Subcutaneous abdominal adipose tissue (tissue), 5 donors: ENCODE results near the gene GPR33.
A peak's percentile ranks its signal among the peaks of the same experiment; 100 is the strongest.

Source experiments
- H3K27ac ChIP-seq: one replicate; pipeline ENCODE4 v1.7.0; 2013; ENCODE audit warnings: low read depth, mild to moderate bottlenecking, inconsistent platforms, low read length, moderate library complexity
- H3K27me3 ChIP-seq, 5 donors: one replicate each; pipeline ENCODE4 v1.7.0; 2013; ENCODE audit warnings: low read length in 5 of 5, inconsistent platforms in 1 of 5; ENCODE audit not compliant: control insufficient read depth in 5 of 5, insufficient read depth in 4 of 5
- H3K36me3 ChIP-seq, 5 donors: one replicate each; pipeline ENCODE4 v1.7.0; 2013; ENCODE audit warnings: low read length in 5 of 5; ENCODE audit not compliant: control insufficient read depth in 5 of 5, insufficient read depth in 5 of 5
- H3K4me1 ChIP-seq, 5 donors: one replicate each; pipeline ENCODE4 v1.7.0; 2013; ENCODE audit warnings: low read length in 5 of 5, mild to moderate bottlenecking in 3 of 5, moderate library complexity in 1 of 5; ENCODE audit not compliant: control insufficient read depth in 5 of 5, insufficient read depth in 5 of 5
- H3K4me3 ChIP-seq, 5 donors: one replicate each; pipeline ENCODE4 v1.7.0; 2013; ENCODE audit warnings: low read length in 5 of 5, low read depth in 1 of 5
- H3K9ac ChIP-seq, 5 donors: one replicate each; pipeline ENCODE4 v1.7.0; 2013; ENCODE audit warnings: low read length in 5 of 5, mild to moderate bottlenecking in 4 of 5, moderate library complexity in 3 of 5
- H3K9me3 ChIP-seq, 5 donors: one replicate each; pipeline ENCODE4 v1.7.0; 2013; ENCODE audit warnings: low read length in 5 of 5; ENCODE audit not compliant: control insufficient read depth in 5 of 5
- donor health status: healthy.
- donor health status: healthy.
- donor health status: healthy.
- donor health status: healthy.
- donor health status: healthy.

GPR33 gene

DNA sequence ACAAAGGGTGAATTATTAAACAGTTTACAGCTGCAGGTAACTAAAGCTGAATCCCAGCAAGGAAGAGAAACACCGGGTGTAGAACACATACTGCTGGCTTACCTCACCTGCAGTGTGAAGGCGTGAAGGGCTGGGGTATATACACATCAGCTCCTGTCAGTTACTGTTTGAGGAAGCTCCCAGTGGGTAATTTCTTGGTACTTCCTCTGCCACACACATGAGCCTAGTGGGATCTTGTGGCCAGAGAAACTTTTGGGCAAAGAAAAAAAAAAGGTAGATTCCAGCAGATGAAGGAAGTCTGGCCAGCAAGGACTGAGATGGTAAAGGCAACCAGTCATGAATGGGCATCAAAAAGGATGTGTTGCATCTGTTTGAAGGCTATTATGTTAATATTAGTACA lies 14.0 kb upstream of the GPR33 start:
- no peaks in the 10 kb centered on the region for H3K9me3 ChIP-seq
- H3K4me3 ChIP-seq: no peak overlapping the region
- peaks cover 3 to 18% (median 17%) of the 10 kb centered on the region in 5 donors for H3K4me1 ChIP-seq
- no peak overlapping the region for H3K9ac ChIP-seq
- H3K36me3 ChIP-seq: no peaks in the 10 kb centered on the region
- H3K27ac ChIP-seq: no peak overlapping the region
- no peaks in the 10 kb centered on the region for H3K27me3 ChIP-seq

DNA sequence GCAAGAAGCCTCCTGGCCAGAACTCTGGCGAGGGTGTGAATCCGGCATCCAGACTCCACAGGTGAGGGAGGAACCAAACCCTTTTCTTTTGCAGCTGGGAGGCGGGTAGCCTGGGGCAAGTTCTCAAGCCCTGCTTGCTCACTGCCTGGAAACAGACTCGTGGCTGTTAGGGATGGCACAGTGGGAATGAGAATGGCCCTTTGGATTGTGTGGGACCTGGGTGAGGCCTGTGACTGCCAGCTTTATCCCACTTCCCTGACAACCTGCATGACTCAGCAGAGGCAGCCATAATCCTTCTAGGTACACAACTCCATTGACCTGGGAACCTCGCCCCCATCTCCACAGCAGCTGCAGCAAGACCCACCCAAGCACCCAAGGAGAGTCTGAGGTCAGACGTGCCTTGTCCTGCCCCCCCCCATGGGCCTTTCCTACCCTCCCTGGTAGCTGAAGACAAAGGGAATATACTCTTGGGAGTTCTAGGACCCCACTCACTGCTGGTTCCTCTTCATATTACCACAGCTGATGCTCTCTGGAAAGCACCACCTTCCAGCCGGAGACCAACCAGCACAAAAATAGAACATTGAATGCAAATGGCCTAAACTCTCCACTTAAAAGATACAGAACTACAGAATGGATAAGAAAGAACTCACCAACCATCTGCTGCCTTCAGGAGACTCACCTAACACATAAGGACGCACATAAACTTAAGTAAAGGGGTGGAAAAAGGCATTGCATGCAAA lies 5.1 kb upstream of the GPR33 start:
- Histone ChIP-seq H3K4me3 (no peak overlapping the region), H3K27me3 (no peaks in the 10 kb centered on the region), H3K9me3 (no peaks in the 10 kb centered on the region), H3K36me3 (no peaks in the 10 kb centered on the region), H3K27ac (no peak overlapping the region), H3K9ac (no peak overlapping the region), H3K4me1 (no peaks in the 10 kb centered on the region)

DNA sequence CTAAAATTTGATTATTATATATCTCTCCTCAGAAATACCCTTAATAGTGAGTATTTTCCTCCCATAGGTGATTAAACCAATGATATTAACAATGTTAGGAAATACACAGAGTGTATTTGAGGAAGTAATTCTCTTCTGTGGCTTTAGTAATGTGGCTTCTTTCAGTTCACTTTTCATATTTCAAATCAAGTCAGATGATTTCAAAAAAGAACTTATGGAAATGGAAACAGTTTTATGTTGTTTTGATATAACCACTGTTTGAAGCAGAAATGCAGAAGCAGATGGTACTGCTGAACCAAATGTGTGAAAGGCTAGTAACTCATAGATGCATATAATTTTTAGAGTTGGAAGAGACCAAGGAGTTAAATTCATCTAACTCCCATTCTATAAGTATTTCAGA lies 1.9 kb upstream of the GPR33 start:
- Histone ChIP-seq H3K9ac (no peak overlapping the region), H3K27me3 (no peaks in the 10 kb centered on the region), H3K4me3 (no peak overlapping the region), H3K27ac (no peak overlapping the region), H3K4me1 (peaks cover 0 to 4% (median 0%) of the 10 kb centered on the region in 5 donors), H3K36me3 (no peaks in the 10 kb centered on the region), H3K9me3 (no peaks in the 10 kb centered on the region)

DNA sequence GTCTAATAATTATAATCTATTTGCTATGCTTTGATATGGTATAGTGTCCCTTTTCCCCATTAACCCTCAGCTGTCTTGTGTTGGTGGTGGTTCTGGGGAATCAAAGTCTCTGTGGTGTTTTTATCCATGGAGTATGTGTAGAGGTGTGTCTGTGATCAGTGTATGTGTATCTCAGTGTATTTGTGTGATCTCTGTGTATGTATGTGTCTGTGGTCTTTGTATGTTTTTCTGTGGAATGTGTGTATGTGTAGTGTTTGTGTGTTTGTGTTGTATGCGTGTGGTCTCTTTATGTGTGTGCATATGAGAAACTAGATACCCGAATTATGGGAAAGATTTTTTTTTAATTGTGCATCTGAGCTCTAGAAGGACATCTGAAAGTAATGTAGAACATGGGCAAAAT lies 1.1 kb downstream of the GPR33 start:
- H3K4me1 ChIP-seq: peaks cover 0 to 4% (median 0%) of the 10 kb centered on the region in 5 donors
- H3K27ac ChIP-seq: no peak overlapping the region
- H3K9me3 ChIP-seq: no peaks in the 10 kb centered on the region
- H3K36me3 ChIP-seq: no peaks in the 10 kb centered on the region
- H3K27me3 ChIP-seq: no peaks in the 10 kb centered on the region
- peak overlapping the region in 1 of 5 donors; percentile 22 for H3K9ac ChIP-seq
- H3K4me3 ChIP-seq: no peak overlapping the region

DNA sequence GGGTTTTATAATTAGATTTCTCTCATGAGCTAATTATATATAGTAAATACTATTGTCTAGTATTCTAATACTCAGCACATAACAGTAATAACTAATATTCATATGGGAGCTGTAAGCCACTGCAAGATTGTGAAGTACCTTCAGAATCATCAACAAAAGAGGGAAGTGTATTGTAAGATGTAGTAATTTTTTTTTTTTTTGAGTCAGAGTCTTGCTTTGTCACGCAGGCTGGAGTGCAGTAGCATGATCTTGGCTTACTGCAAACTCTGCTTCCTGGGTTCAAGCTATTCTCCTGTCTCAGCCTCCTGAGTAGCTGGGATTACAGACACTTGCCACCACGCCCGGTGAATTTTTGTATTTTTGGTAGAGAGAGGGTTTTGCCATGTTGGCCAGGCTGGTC lies 3.1 kb downstream of the GPR33 start:
- no peak overlapping the region for H3K27ac ChIP-seq

DNA sequence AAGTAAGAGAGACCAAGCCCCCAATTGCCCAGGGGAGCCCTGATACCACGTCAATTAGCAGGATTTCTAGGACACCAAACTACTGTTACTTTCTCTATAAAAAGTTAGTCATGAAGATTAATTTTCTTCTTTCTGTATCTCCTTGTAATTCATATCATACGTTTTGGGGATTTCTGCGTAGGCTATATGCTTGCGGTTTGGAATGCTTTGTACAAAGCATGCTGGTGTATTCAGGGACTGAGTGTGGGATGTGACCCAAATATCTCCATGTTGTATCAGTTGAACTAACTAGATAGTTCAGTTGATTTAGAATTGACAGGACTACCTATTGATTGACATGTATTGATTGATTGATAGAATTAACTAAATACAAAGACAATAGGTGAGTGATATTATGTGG lies 7.7 kb downstream of the GPR33 start:
- no peaks in the 10 kb centered on the region for H3K27me3 ChIP-seq
- H3K27ac ChIP-seq: no peak overlapping the region
- no peak overlapping the region for H3K9ac ChIP-seq

More for the DNA sequence above, 3.1 kb downstream of the GPR33 start:
- peaks cover 0 to 4% (median 0%) of the 10 kb centered on the region in 5 donors for H3K4me1 ChIP-seq
- no peaks in the 10 kb centered on the region for H3K27me3 ChIP-seq
- H3K36me3 ChIP-seq: no peaks in the 10 kb centered on the region
- no peak overlapping the region for H3K4me3 ChIP-seq
- no peak overlapping the region for H3K9ac ChIP-seq
- no peaks in the 10 kb centered on the region for H3K9me3 ChIP-seq

DNA sequence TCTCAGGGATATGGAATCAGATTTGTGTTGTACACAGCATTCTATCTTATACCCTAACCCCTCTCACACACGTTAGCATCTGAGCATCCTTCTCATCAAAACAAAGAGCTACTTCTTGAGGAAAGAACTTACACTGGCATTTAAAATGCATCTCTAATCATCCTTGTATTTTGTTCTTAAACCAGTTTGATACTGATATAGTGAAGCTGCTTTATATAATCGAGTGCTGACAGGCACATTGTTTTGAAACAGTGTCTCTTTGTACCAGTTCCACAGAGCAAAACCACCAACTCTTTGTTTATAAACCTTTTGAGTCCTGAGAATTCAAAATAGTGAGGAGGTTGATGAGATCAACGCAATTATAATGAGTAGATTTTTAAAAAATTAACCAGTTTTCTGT lies 8.8 kb downstream of the GPR33 start:
- no peaks in the 10 kb centered on the region for H3K27me3 ChIP-seq
- no peaks in the 10 kb centered on the region for H3K9me3 ChIP-seq
- no peak overlapping the region for H3K4me3 ChIP-seq
- H3K4me1 ChIP-seq: peaks cover 0 to 12% (median 10%) of the 10 kb centered on the region in 5 donors
- H3K36me3 ChIP-seq: no peaks in the 10 kb centered on the region
- no peak overlapping the region for H3K27ac ChIP-seq
- no peak overlapping the region for H3K9ac ChIP-seq

More for the DNA sequence above, 7.7 kb downstream of the GPR33 start:
- peaks cover 0 to 12% (median 10%) of the 10 kb centered on the region in 5 donors for H3K4me1 ChIP-seq
- H3K4me3 ChIP-seq: no peak overlapping the region
- no peaks in the 10 kb centered on the region for H3K9me3 ChIP-seq
- no peaks in the 10 kb centered on the region for H3K36me3 ChIP-seq

DNA sequence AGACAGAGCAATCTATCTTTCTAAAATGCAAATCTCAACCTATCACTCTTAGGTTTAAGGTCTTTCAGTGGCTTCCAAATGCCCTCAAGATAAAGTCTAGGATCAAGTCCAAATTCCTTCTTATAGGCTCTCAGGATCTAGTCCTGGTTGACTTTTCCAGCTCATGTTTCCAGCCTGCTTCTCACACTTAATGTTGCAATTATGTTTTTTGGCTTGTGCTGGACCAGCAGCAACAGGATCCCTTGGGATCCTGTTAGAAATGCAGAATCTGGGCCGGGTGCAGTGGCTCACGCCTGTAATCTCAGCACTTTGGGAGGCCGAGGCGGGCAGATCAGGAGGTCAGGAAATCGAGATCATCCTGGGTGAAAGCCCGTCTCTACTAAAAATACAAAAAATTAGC lies 10.6 kb downstream of the GPR33 start:
- Histone ChIP-seq H3K27me3 (no peaks in the 10 kb centered on the region), H3K9me3 (no peaks in the 10 kb centered on the region), H3K4me1 (peaks cover 0 to 12% (median 10%) of the 10 kb centered on the region in 5 donors), H3K9ac (no peak overlapping the region), H3K27ac (peak overlapping the region; percentile 2), H3K36me3 (no peaks in the 10 kb centered on the region), H3K4me3 (no peak overlapping the region)

DNA sequence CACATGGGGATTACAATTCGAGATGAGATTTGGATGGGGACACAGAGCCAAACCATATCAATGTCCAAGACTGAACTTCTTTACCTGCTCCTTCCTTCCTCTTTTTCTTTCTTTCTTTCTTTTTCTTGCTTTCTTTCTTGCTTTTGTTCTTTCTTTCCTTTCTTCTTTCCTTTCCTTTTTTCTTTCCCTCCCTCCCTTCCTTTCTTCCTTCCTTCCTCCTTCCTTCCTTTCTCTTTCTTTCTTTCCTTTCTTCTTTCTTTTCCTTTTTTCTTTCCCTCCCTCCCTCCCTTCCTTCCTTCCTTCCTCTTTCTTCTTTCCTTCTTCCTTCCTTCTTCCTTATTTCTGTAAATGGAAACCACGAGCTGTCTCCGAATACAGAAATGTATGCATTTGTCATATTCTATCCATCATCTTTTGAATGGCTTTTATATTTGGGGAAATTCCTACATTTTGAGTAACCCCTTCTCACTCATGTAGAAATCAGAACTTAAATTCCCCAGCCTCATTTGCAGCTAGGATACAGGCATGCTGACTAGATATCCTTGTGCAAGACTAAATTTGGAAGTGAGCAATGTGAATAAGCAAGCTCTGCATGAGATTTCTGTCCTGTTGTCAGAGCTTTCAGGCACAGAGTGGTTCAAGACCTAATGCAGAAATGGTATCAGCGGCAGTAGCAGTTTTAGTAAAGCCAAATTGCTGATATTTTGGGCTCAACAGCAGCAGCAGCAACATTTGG lies 11.5 kb downstream of the GPR33 start:
- Histone ChIP-seq H3K9me3 (no peaks in the 10 kb centered on the region), H3K36me3 (no peaks in the 10 kb centered on the region), H3K4me3 (no peak overlapping the region), H3K27me3 (no peaks in the 10 kb centered on the region), H3K9ac (no peak overlapping the region), H3K27ac (peak overlapping the region; percentile 2), H3K4me1 (peaks cover 0 to 12% (median 10%) of the 10 kb centered on the region in 5 donors)

DNA sequence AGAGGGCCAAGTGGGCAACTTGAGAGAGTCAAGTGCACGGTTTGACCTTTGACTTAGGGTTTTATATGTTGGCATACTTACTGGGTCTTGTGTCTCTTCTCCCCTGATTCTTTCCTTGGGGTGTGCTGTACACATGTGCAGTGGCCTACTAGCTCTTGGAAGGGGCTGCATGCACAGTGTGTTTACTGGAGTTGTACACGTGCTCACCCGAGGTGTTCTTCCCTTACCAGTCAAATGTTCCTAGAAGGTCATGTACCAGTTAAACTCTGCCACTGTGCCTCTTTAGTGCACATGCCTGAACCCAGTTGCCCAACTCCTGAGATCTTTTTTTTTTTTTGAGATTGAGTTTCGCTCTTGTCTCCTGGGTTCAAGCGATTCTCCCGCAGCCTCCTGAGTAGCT lies 21.3 kb downstream of the GPR33 start:
- H3K4me1 ChIP-seq: peaks cover 0 to 25% (median 11%) of the 10 kb centered on the region in 5 donors
- peak overlapping the region; percentile 83 for H3K27ac ChIP-seq
- H3K36me3 ChIP-seq: no peaks in the 10 kb centered on the region
- H3K9ac ChIP-seq: no peak overlapping the region
- peak overlapping the region in 1 of 5 donors; percentile 21 for H3K4me3 ChIP-seq
- H3K9me3 ChIP-seq: no peaks in the 10 kb centered on the region
- H3K27me3 ChIP-seq: no peaks in the 10 kb centered on the region
